SK-N-SH treated with all-trans-retinoic acid at 6 μM for 48 hours (cell line): ENCODE results near the gene KIF2C.

Source experiments
- ARNTL ChIP-seq: fragments of 450-650 bp; formaldehyde crosslinking; IDR thresholded peaks from 2 replicates; pipeline ENCODE4 v1.5.0; 2020; ENCODE audit warnings: low read depth, mild to moderate bottlenecking, moderate library complexity, borderline replicate concordance
- CSRNP3 ChIP-seq: fragments of 250-450 bp; sonication (Bioruptor Pico); IDR thresholded peaks from 2 replicates; pipeline ENCODE4 v1.5.1; 2021; ENCODE audit warnings: mild to moderate bottlenecking, moderate library complexity
- PATZ1 ChIP-seq: fragments of 250-450 bp; sonication (Bioruptor Pico); IDR thresholded peaks from 2 replicates; pipeline ENCODE4 v1.8.0; 2020; ENCODE audit warnings: mild to moderate bottlenecking, moderate library complexity, borderline replicate concordance
- PPARA ChIP-seq: fragments of 250-450 bp; sonication (Bioruptor Pico); IDR thresholded peaks from 2 replicates; pipeline ENCODE4 v1.5.0; 2020; ENCODE audit warnings: mild to moderate bottlenecking, borderline replicate concordance

- TF ChIP-seq CSRNP3 (CRISPR knock-in tag) (no peak), ARNTL (CRISPR knock-in tag) (no peak), PATZ1 (CRISPR knock-in tag) (no peak), PPARA (CRISPR knock-in tag) (no peak)
Observed at GRCh38 chr1:44693900-44694299, 45.7 kb upstream of the KIF2C start.
